GM10266 (cell line): ENCODE measurements around the gene KRT26.

ENCODE experiments used
- DNase-seq: peaks from one replicate; pipeline ENCODE4 v3.0.0; 2012; ENCODE audit errors: extremely low spot score
- TF ChIP-seq, protein P1 (sequence below): IDR thresholded peaks from 2 replicates; pipeline ENCODE4 v1.5.1; 2012; ENCODE audit warnings: mild to moderate bottlenecking, low read depth; ENCODE audit not compliant: control insufficient read depth, insufficient read depth; ENCODE audit errors: missing control alignments

KRT26 gene

DNA sequence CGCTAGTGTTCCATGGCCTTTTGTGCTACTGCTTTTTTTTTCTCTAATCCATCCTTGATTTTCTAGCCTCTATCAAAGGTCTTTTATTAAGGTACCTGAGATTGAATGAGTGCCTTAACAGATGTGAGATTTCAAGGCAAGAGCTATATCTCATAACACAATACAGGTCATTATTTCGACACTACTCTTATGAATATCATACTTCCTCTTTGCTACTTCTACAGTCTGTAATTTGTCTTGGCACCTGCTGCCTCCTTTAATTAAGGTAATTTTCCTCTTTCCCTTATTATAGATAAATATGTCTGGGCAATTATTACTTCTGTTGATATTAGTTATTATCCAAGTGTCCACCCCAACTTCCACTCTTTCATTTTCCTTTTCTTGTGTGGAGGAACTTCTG, 22.5 kb upstream of the KRT26 start:
- TF ChIP-seq, protein P1, sequence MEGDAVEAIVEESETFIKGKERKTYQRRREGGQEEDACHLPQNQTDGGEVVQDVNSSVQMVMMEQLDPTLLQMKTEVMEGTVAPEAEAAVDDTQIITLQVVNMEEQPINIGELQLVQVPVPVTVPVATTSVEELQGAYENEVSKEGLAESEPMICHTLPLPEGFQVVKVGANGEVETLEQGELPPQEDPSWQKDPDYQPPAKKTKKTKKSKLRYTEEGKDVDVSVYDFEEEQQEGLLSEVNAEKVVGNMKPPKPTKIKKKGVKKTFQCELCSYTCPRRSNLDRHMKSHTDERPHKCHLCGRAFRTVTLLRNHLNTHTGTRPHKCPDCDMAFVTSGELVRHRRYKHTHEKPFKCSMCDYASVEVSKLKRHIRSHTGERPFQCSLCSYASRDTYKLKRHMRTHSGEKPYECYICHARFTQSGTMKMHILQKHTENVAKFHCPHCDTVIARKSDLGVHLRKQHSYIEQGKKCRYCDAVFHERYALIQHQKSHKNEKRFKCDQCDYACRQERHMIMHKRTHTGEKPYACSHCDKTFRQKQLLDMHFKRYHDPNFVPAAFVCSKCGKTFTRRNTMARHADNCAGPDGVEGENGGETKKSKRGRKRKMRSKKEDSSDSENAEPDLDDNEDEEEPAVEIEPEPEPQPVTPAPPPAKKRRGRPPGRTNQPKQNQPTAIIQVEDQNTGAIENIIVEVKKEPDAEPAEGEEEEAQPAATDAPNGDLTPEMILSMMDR = no peak
- DNase-seq = no peak

DNA sequence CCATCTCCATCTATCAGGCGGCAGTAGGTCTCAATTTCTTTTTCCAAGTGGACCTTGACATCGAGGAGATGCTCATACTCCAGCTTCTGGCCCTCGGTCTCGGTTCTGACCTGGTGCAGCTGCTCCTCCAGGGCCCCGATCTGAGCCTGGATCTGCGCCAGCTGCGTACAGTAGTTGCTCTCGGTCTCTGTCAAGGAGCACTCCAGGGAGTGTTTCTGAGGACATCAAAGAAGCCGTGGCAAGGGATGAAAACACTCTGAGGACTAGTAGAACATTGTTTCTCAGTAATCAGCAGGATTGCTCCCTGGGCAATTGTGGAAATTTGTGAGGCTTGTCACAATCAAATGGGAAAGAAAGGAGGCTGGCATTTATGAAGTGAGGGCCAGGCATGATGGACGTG, 21.8 kb upstream of the KRT26 start:
- DNase-seq = no peak
- TF ChIP-seq, protein P1 = no peak

DNA sequence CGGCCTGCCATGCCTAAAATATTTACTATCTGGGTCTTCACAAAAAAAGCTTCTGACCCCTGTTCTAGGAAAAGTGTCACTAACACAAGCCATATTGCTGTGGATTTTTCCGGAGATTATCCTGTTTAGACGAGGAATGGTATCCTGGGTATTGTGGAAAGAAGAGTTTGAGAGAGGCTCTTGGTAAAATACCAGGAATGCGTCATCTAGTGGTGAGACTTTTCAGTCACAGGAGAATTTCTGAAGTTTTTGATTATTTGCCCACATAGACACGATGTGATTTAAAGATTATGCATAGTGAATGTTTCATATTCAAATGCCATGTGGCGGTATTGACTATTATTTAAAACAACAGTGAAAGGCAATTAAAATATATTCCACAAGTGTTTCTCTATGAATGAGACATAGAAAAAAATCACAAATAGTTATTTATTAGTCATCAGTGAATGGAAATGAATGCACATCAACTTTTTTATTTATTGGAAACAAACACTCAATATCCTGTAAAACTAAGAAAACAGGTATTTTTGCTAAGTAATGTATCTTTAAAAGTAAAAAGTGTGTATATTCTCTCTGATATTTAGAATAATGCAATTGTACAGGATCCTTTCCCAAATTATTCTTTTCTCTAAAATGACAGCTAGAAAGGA, 19.9 kb upstream of the KRT26 start:
- no peak for DNase-seq
- TF ChIP-seq, protein P1 = peak; percentile 38

DNA sequence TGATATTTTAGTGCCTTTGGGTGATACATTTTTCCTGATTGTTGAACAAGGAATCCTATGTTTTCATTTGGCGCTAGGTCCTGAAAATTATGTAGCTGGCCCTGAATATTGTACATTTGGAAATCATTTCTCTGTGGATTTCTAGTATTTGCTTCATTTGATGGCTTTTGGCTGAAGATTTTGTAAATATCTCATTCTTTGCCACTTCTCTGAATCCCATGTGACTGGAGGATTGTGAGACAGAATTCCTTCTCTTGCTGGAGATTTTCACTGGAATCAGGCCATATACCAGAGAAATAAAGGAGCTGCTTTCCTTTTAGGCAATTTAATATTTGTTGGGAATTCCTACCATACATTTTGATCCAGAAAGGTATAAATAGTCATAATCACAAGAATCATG, 19.1 kb upstream of the KRT26 start:
- TF ChIP-seq, protein P1 = no peak

DNA sequence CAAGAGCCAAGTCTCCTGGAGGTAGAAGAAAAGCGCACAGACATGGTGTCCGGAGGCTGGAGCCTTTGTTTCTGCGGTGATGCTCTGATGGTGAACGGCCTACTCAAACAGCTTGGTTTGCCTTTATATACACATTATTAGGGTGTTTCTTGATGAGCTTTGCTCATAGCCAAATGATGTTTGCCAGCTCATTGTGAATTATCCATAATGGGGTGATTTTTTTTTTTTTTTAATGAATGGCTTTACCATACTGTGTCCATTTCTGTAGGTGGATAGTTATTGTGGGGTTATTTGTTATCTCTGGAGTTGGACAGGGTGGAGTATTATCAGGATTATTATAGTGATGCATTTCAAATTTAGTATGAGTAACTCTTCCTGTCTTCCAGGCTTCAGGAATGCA, 10.4 kb upstream of the KRT26 start, which contains the start of gene KRT27:
Gene KRT27 (minus strand): TSS at position 101 of the 400 bp plus-strand sequence. CDS start 57 bp downstream, at position 44.
- DNase-seq = no peak
- TF ChIP-seq, protein P1 = no peak

More for the DNA sequence above, 19.1 kb upstream of the KRT26 start:
- DNase-seq = no peak

DNA sequence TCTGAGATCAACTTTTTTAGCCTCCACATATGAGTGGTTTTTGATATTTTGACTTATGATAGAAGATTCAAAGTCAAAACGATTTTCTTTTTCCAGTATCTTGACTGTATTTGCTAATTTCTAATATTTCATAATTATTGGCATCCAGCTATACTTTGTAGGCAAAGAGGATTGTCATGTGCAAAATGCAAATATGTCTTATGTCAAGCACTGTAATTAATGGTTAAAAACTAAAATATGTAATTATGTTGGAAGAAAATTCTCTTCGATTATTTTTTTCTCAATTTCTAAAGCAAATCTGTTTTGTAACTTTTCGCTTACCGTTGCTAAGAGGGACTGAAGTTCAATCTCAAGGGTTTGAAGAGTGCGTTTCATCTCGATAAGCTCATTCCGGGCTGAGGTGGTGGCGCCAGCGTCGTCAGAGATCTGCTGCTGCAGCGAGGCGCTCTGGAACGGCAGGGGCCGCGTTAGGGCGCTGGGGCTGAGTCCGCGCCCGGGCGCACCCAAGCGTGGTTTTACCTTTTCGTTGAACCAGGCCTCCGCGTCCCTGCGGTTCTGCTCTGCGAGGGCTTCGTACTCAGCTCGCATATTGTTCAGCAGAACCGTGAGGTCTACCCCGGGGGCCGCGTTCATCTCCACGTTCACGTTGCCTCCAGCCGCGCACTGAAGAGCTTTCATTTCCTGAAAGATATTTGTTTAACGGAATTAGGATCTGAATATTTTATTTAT, 7.3 kb upstream of the KRT26 start:
- no peak for DNase-seq

DNA sequence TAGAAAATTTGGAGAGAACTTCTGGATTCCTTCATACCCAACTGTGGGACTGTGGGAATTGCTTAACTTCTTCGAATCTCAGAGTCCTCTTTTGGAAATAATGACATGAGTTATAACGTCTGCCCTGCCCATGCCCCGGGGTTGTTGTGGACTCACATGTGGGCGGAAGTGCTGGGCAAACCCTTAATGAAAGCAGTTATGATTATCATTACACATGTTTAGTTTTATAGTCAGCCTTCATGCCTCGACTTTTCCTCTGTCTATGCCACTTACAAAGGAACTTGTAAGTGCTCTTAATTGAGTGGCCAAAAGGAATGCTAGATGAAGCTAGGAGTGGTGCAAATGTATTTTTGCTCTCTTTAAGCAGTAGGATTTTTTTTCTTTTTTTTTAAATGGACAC, 6.5 kb upstream of the KRT26 start:
- DNase-seq = no peak
- TF ChIP-seq, protein P1 = no peak

More for the DNA sequence above, 7.3 kb upstream of the KRT26 start:
- TF ChIP-seq, protein P1 = no peak
